Activated T-cell treated with anti-CD3 and anti-CD28 coated beads for 48 hours (primary cell): Measurements from ENCODE around the gene ERG.

ENCODE experiments used
- DNase-seq: peaks from one replicate; pipeline ENCODE4 v3.0.0-alpha.2; 2020; ENCODE audit warnings: low read depth

ERG gene, protein sequence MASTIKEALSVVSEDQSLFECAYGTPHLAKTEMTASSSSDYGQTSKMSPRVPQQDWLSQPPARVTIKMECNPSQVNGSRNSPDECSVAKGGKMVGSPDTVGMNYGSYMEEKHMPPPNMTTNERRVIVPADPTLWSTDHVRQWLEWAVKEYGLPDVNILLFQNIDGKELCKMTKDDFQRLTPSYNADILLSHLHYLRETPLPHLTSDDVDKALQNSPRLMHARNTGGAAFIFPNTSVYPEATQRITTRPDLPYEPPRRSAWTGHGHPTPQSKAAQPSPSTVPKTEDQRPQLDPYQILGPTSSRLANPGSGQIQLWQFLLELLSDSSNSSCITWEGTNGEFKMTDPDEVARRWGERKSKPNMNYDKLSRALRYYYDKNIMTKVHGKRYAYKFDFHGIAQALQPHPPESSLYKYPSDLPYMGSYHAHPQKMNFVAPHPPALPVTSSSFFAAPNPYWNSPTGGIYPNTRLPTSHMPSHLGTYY

DNA sequence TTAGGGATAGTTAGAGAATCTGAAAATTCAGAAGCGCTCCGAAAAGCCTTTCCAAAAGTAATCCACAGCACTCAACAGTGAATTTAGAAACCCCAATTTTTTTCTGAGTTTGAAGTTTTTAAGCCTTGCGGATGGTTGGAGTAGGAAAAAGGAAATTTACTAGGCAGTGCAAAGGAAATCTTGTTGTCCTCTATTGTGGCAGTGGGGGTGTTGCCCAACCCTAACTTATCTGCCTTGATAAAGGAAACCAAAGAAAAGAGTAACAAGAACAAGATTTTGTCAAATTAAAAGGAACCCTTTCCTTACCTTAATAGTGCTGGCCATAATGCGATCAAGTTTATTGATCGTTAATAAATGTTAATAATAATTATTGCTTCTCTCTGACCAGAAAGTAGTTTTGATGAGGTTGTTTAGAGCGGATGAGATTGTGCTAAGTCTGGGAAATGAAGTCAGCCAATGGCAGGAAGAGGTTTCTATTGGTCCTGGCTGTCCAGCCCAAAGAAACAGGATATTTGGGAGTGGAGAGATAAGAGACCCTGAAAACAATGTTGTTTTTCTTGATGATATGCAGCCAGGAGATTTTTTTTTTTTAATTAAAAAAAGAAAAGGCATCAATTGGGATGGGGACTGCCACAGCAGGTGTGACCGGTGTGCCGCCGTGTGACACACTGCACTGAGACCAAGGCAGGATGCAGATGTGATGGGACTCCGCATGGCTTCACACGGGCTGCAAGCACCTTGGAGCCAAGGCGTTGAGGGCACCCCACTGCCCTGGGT lies at the start of gene ERG:
ERG (minus strand) TSS at position 421 of the 777 bp plus-strand sequence; CDS start at position 324, 97 bp downstream.
- DNase-seq = no peak

GRCh38 chr21:38544661-38545060 lies 46.4 kb upstream of the ERG start:
- DNase-seq = no peak

DNA sequence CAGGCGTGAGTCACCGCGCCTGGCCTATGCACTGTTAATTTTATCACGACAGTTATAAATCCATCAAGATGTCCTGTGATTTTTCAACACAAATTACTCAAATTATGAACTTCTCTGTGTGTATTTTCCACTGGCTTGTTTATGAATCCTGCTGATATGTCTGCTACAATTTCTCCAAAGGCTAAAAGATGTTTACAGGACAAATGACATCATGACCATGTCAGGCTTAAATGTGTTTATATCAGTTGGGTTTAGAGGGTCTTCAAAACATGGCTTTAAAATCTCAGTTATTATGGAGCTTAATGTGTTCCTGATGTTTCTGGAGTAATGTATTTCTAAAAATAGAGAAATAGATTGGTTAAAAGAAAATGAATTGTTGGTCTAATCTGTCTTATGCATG lies 44.0 kb upstream of the ERG start:
- no peak for DNase-seq

DNA sequence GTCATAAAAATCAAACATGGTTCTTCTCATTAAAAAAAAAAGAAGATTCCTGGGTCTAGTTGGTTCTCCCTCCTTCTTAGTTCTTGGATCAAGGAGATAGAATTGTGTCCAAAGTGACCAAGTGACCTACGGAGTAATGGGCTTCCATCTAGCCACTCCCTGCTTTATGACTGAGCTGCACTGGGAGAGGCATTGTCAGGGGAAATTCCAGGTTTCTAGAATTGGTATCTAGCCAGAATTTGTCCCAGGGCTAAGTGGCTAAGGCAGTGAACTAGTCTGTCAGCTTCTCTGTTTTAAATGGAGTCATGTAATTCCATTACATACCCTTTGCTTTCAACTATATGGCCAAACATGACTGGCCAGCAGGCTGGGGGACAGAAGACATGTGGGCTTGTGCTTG lies 40.1 kb upstream of the ERG start:
- DNase-seq = no peak

GRCh38 chr21:38534591-38534990 lies 36.3 kb upstream of the ERG start:
- no peak for DNase-seq

- no peak for DNase-seq
Observed at GRCh38 chr21:38533887-38534286, 35.6 kb upstream of the ERG start.

- no peak for DNase-seq
Observed at GRCh38 chr21:38531591-38531990, 33.3 kb upstream of the ERG start.

- no peak for DNase-seq
Observed at GRCh38 chr21:38531039-38531541, 32.8 kb upstream of the ERG start.

- no peak for DNase-seq
Observed at GRCh38 chr21:38527737-38528136, 29.5 kb upstream of the ERG start.

DNA sequence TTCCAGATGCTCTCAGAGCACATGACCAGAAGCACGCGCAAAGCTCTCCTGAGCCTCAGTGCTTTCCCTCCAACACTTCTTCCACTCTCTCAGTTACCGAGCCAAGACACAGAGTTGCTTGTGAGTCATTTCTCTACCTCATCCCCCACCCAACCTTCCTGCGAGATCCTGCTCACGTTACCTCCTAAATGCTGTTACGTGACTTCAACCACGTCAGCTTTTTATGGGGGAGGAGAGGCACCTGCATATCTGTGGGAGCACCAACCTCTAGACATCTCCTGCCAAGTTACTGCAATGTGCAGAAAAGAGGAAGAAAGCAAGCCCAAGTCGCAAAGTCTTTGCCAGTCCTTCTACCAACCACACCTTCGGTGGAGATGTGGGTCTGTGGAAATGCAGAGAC lies 27.2 kb upstream of the ERG start:
- DNase-seq = no peak

DNA sequence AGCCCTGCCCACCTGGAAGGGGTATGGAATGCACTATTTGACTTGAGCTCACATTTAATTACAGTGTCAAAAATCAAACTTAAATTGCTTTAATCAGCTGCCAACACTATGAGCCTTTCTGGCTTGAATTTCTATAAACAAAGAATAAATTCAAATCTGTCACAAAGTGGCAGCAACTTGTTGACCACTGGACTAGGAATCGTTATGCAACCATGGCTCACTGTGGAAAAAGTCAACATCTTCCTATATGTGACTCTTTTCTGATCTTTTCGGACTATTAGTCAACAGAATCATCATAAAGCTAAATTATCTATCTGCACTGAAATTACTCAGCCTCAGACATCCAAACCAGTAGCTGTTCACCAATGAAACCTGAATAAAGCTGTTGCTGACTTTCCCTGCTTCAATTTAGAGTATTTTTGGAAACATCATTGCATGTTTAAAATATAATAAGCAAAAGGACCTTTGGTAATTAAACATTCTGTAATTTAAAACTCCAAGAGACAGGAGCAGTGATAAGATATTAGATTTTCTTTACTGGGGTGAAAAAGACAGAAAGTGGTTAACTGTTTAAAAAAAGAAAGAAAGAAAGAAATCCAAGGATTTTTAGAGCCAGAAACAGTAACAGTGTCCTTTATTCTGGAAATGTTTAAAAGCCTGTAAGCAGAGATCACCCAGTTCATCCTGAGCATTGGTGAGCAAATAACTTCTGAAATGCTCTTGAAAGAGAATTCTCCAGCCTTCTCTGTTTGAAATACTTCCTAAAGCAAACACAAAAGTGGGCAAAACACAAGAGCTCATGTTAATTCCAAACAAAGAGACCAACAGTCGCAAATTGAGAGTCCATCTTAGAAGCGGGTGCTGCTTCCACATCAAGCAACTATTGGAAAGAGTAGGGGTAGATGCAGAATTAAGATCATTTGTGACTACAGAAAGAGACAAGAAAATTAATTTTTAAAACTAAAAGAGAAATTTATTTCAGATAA lies 26.2 kb upstream of the ERG start:
- no peak for DNase-seq

GRCh38 chr21:38520511-38520910 lies 22.2 kb upstream of the ERG start:
- DNase-seq = no peak

GRCh38 chr21:38511662-38512243 lies 13.5 kb upstream of the ERG start:
- no peak for DNase-seq

DNA sequence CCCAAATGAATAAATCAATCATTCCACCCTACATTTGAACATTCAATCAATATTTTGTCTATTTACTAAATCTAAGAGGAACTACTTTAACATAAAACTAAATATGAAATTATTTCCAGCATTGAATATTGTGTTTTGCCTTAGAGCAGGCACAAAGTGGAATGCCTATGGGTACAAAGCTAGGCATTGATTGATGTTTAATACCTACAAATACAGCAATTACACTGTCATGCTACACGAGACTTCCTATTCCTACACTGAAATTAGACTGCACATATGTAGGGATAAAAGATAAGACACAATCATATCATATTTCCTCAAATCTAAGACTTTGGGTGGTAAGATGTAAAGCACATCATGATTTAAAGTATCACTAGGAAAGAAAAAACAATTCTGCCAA lies 12.9 kb upstream of the ERG start:
- DNase-seq = no peak

- no peak for DNase-seq
Observed at GRCh38 chr21:38507374-38507942, 9.2 kb upstream of the ERG start.

- no peak for DNase-seq
Observed at GRCh38 chr21:38506661-38507281, 8.5 kb upstream of the ERG start.

- no peak for DNase-seq
Observed at GRCh38 chr21:38505654-38506523, 7.6 kb upstream of the ERG start.

DNA sequence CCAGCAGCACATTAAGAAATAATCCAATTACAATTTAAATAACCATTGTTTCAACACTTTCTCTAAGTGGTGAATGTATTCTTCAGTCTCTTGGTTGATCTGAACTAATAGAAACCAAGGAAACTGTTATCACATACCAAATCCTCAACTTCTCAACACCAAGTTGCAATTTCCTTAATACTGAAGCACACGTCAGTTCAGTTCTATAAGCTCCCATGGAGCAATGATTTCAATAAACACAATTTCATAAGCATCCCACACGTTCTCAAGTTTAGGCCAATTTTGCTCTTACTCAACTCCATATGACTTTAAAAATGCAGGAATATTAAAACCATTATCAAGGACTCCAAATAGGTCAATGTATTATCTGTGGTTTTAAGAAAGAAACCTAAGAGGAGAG lies 5.8 kb upstream of the ERG start:
- DNase-seq = no peak

GRCh38 chr21:38503583-38503982 lies 5.3 kb upstream of the ERG start:
- no peak for DNase-seq

DNA sequence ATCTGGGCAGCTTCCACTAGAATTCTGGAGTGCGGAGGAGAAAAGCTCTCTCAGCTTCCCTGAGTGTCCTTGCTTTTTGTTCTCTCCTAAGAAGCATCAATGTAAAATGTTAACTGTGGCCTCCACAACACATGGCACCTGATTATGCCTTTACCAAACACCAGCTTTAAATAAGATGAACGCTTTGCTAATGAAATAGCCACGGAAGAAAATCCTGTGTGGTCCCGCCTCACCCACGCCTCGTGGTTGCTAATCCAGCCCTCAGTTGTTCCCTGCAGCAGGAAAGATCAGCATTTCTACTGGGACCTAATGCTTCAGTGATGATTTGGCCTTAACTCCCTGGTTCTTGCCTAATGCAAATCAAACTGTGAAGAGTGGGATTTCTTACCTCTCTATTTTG lies 1.8 kb upstream of the ERG start:
- DNase-seq = no peak
